Measurements from ENCODE around the gene C4BPA. TPM values are rescaled to one million over a fixed set of nuclear protein-coding genes. Genes with fewer than 3 reads are reported as not detected.
A peak's percentile ranks its signal among the peaks of the same experiment; 100 is the strongest.

The C4BPA gene
- total and polyA plus RNA-seq, 9 of the 15 experiments (the other 6 are each of a cell fraction or from before 2014, with no cell fraction given), result 0.04 to 0.22 (median 0.11) TPM; not detected in 3

DNA sequence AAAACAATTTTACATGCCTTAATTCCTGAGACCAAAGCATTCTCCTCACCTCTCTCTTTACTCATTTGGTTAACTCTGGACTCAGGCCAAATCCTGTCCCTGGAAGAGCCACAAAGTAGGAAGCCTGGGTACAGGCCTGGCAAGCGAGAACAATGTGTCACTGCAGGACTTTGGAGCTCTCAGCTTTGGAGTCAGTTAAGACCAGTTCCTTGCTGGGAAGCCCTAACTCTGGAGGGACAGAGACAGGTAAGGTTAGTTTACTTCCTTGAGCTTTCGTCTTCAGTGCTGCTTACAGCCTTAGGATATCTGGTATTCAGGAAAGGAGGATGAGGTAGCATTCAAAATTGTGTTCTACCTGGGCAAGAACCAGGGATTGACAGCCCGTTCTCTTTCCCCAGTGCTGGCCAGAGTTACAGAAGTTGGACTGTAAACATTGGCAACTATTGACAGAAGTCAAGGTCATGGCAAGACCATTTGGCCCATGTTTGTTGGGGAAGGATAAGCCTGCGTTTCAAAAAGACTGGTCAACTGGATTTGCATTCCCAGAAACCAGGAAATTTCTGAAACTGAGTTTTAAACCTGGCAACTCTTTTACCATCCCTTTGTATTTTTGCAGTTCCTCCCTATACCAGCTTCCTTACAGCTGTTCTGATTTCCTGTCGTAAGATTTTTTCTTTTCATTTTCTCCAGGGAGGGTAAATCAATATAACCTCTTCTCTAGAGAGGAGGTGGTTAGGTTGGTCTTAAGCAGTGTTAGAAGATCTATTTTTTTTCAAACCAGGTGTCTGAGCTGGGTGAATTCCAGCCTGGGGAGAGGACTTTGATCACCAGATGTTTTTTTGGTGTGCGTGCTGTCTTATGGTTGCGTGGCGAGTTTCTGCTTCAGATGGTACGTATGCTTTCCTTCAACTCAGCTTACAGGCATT lies 15.1 kb upstream of the C4BPA start, which contains the start of gene C4BPB:
Gene C4BPB (plus strand): TSS at position 160 of the 926 bp plus-strand sequence. CDS start 672 bp downstream, at position 832.
- ATAC-seq (no peak), FAIRE-seq (no peak), DNase-seq (ENCODE audit: extremely low read depth in 1 of 4, low spot score in 3 of 4) (no peak)
- H3K4me1 ChIP-seq (replicated peaks in 1 of 2; ENCODE audit: control insufficient read depth in 2 of 2, insufficient read depth in 2 of 2, low read length in 2 of 2), result peaks cover 0 to 13% of the 10 kb centered on the region in 2 experiments; a peak in 4 of 5 replicates
- in situ Hi-C loops (cut with MboI) (loop anchor here (5.0 kb wide), 1 partner anchor 318 kb away; no protein-coding TSS in a partner anchor), intact Hi-C loops (cut with micrococcal nuclease) (no loop called here)
- no peak within 1 kb of the TSS for H3K4me2 ChIP-seq (ENCODE audit: insufficient read depth, low read length)
- ChIA-PET POLR2A (no interaction called here), CTCF (ENCODE audit: low intra/inter-chr PET ratio) (interaction anchor here (0.6 kb wide), 1 partner anchor 363 kb away, joined by 3 read pairs; no protein-coding TSS in a partner anchor)
- H3K4me3 ChIP-seq, result no peak within 1 kb of the TSS
- H3K9ac ChIP-seq (ENCODE audit: insufficient read depth in 1 of 2, low read depth in 2 of 2, low read length in 2 of 2), result no peak within 1 kb of the TSS
- 70% methylated on average over 9 of the region's 9 CpGs for WGBS (ENCODE audit: insufficient coverage, low coverage, missing lambda C conversion rate)
- no peaks in the 10 kb centered on the region for H3K27me3 ChIP-seq (ENCODE audit: control insufficient read depth in 2 of 2, insufficient read depth in 2 of 2, low read length in 2 of 2)
- BruUV-seq (replicated peaks), result no TSS peak
- H3K9me1 ChIP-seq (ENCODE audit: control insufficient read depth, insufficient read depth, low read length), result no peaks in the 10 kb centered on the region
- no peaks in the 10 kb centered on the region for H4K20me1 ChIP-seq (replicated peaks; ENCODE audit: control insufficient read depth, insufficient read depth, low read length)
- H3K79me2 ChIP-seq (ENCODE audit: control insufficient read depth, insufficient read depth, low read length), result no peaks in the 10 kb centered on the region
- TF ChIP-seq GABPA (tag; conservative IDR thresholded peaks at IDR 0.05; ENCODE audit: low read depth) (no peak), NFIC (IDR thresholded peaks at IDR 0.05) (peak; percentile 54), MEF2A (IDR thresholded peaks at IDR 0.05; ENCODE audit: control insufficient read depth, low read depth, low read length) (no peak)
- H3K36me3 ChIP-seq (ENCODE audit: control insufficient read depth, insufficient read depth, low read length), result no peaks in the 10 kb centered on the region
- H3K27ac ChIP-seq (ENCODE audit: extremely low read depth, low read depth, low read length), result no peak within 1 kb of the TSS
- no peaks in the 10 kb centered on the region for H3K9me3 ChIP-seq (replicated peaks; ENCODE audit: control insufficient read depth, insufficient read depth, low read depth, low read length)
- peak within 1 kb of the TSS; percentile 54 for H2AFZ ChIP-seq (ENCODE audit: low read depth, low read length)

Measured in K562 (cell line).